GM21360 (cell line): ENCODE results near the gene MMS22L.

Experiments
- ATAC-seq: cut with Tn5 transposase; IDR thresholded peaks from one replicate; pipeline ENCODE4 v1.9.1; 2021; ENCODE audit warnings: mild to moderate bottlenecking, moderate library complexity; ENCODE audit not compliant: unreplicated experiment

The MMS22L gene

DNA sequence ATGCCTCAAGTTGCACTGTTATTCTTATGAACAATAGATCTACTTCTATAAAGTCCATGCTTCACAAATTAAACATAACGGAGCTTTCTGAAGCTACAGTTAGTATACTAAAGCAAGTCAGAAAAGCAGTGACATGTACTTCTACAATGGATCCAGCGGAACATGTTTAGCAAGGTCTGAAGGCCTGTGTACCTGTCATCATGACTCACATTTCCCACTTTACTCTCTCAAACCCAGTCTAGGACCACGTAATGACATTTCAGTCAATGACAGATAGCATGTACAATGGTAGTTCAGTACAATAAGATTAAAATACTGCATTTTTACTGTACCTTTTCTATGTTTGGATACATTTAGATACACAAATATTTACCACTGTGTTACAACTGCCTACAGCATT, 132.1 kb downstream of the MMS22L start:
- ATAC-seq, result no peak

GRCh38 chr6:97147421-97147820, 135.6 kb downstream of the MMS22L start:
- no peak for ATAC-seq

DNA sequence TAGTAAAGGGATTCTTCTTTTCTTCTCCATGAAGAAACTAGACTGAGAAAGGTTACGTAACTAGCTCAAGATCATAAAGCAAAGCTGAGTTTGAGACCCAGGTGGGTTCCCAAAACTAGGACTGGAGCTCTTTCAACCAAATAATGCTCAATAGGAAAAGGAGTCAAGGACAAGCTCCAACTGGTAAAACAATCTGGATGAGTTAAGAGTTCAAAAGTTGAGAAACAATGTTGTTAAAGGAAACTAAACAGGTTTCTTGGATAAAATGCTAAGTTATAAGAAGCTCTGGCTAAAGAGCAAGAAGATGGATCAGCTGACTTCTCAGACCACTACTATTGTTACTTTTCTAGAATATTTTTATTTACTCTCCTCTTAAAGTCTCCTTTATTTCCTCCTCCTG, 137.3 kb downstream of the MMS22L start:
- no peak for ATAC-seq

- ATAC-seq, result no peak
Observed at GRCh38 chr6:97141756-97142155, 141.3 kb downstream of the MMS22L start.

DNA sequence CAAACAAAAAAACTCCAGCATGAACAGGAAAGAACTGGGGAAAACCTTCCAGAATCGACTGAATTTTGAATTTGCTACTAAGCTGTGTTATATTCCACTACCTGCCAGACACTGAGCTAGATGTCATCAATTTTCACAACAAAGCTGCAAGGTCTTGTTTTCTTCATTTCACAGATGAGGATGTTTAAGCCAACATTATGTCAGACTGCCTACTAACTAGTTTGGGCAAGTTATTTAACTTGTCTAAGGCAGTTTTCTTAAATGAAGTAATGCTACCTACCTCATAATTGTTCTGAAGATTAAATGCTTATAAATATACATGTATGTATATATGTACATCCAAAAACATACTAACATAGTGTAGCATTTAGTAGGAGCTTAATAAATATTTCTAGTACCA, 144.4 kb downstream of the MMS22L start:
- no peak for ATAC-seq

- ATAC-seq, result no peak
Observed at GRCh38 chr6:97136626-97137358, 146.2 kb downstream of the MMS22L start.

DNA sequence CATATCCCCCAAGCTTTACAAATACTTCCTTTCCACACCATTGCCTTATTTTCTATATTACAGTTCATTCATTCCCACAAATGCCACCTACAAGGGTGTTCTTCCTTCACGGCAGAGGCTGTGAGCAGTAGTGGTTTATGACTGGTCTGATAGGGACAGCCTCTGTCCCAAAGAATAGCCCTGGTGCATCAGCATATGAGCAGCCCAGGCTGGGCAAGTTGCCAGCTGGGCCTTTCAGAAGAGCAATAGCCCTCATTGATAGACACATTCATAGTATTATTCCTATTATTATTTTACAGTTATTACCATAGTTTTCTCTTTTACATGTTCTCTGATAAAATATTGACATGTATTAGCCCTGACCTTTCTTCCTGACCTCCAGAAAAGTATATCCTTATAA, 149.9 kb downstream of the MMS22L start:
- ATAC-seq, result no peak

DNA sequence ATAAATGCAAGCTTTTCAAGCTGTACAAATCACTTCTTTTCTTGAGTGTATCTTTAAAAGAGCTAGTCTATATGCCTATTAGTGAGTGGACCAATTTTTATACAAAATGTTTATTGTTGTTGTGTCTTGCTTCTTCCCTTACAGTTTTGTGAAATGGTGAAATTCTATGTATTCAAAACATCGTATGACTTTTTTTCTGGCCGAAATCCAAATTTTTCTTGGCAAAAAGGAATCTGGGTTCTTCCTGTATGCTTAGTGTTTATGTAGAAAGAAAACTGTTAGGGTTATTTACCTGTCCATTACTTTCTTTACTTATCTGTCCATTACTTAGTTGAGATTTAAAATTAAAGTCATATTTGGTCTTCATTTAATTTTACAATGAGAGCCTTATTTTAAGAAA, 153.9 kb downstream of the MMS22L start:
- ATAC-seq, result no peak

DNA sequence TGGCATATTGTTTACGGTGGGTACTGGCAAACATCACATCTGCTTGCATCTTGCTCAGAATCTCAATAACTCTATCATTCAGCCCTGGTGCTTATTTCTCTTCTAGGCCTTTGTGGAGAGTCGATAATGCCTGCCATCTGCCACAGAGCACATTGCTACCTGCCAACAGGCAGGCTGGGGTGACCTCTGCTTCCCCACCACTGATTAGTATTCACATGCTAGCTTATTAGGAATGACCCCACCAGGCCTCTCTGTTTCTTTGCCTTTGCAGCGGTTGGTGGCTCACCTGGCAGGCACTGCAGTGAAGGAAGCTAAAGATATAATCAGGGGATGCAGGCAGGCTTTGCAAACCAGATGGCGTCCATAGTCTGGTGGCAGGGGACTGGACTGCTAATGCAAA, 154.5 kb downstream of the MMS22L start:
- ATAC-seq, result no peak

DNA sequence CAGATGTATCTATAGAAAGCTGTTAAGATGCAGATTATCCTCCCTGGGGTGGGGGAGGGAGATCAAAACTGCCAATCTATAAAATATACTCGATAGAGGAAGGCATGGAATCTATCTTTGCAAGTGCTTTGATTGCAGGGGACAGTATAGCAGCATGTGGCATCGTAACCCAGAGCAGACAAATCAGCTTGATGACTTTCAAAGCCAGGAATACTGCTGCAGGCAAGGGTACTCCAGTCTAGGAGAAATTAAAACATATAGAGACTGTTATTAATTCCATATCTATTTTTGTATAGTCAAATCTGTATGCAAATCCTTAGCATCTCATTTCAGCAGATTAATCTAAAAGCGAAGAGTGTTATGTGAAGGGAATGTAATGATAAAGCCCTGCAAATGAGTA, 159.4 kb downstream of the MMS22L start:
- ATAC-seq, result no peak

- ATAC-seq, result no peak
Observed at GRCh38 chr6:97123112-97123511, 159.9 kb downstream of the MMS22L start.

DNA sequence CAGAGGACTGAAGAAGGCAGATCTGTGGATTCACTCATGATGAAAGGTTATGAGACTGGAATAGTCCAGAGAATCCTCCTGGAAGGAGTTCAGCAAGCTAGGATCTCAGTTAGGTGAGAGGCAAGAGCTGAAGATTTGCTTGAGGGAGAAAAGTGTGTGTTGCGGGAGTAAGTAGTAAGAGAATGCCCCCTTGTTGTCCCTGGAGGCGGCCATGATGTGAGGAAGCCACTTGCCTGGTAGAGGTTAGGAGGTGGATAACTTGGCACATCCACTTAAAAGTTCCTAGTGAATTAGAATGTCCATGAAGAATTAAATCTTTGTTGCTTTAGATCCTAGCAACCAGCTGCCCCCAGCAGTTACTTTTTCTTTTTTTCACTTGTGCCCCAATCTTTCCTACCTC, 162.5 kb downstream of the MMS22L start:
- ATAC-seq, result no peak

DNA sequence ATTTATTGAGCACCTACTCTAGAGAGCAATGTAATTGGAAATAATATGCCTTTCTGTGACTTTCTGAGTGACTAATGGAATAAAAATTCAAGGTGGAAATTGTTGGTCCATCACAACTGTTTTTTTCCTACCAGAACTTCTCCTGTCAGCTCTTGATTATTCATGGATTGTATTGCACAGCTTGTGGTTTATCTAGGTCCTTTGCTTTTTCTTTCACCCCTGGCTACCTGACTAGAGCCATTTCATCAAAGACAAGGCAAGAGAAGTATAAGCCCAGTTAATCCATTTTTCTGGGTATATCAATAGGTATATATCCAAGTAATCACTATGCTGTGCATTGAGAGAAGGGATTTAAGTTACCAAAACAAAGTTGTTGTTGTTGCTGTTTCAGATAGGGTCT, 168.4 kb downstream of the MMS22L start:
- ATAC-seq, result no peak

DNA sequence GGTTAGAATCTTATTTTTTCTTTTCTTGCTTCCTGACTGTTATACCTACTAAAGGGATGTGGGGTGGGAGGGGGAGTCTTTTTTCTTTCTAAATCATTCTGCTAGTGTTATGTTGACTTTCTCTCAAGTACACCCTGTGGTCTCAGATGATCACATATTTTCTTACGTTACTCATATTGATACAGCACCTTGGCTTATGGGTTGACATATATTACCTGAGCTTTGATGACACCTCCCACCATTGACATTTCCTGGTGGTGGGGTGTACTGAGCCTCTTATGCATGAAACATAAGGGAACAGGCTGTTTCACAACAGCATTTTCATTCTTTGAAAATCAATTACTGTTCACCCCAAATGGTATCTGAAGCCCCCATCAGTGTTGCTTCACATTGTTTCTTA, 169.8 kb downstream of the MMS22L start:
- no peak for ATAC-seq

DNA sequence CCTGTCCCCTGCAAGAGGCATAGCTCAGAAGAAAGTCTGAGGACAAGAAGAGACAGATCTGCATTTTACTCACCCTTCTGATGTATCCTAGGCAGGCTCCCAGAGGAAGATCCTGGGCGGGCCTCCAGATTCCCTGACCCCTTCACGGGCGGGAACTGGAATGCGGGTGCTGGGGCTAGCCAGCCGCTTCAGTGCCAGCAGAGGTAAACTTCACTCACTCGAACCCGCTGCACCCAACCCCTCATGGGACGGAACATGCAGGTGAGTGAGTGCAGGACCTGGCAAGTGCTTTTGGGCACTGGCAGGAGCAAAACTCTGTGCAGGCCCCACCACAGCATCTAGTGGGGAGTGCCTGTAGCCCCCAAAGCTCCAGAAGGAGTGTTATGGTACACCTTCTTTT, 171.8 kb downstream of the MMS22L start:
- no peak for ATAC-seq

DNA sequence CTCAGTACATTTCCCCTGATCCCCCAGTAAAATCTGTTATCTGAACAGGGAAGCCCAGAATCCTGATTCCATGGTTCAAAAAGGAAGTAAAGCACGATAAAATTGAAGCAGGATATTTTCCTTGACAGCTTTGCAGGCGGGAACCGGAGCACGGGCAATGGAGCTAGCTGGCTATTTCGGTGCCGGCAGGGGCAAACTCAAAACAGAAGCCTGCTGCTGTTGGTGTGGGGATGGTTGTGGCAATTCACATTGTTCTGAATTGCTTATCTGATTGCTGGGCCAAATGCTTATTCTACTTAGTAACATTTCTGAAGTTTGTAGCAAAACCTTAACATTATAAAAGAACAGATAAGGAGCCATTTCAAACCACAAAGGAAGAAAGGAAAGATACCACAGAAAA, 172.4 kb downstream of the MMS22L start:
- no peak for ATAC-seq

DNA sequence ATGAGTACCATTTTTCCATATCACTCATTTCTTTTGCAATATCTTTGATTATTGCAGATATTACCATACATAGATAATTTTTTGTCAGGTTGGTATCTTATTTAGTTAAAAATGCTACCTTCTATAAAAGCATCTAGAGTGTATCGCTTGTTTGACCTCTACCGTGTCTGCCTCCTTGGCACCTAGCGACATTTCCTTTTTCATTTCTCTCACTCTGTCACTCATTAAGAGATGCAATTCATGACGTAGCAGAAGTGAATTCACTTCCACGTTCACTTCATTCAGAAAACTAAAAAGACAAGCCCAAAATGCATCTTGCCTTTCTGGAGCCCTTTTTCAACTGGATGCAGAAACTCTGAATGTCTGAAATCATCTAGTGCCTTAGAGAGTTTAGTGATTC, 172.9 kb downstream of the MMS22L start:
- ATAC-seq, result no peak

DNA sequence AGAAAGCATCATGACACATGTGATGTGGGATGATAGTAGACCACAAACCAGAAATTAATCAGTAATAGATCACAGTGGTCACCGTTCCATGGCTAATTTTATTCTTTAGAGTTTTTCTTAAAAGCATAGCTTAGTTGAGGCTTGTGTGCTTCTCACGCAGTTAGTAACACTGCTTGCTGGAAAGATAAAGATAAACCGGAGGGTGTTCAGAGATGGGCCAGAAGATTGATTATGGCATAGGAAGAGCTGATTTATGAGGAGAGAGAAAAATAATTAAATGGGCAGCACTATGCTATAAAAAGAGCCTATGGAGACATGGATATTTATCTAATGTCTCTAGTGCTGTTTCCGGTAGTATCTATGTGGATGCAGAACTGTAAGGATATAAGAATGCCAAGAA, 173.6 kb downstream of the MMS22L start:
- ATAC-seq, result no peak

GRCh38 chr6:97102145-97102790, 180.7 kb downstream of the MMS22L start:
- no peak for ATAC-seq

- ATAC-seq, result no peak
Observed at GRCh38 chr6:97100696-97101095, 182.3 kb downstream of the MMS22L start.

DNA sequence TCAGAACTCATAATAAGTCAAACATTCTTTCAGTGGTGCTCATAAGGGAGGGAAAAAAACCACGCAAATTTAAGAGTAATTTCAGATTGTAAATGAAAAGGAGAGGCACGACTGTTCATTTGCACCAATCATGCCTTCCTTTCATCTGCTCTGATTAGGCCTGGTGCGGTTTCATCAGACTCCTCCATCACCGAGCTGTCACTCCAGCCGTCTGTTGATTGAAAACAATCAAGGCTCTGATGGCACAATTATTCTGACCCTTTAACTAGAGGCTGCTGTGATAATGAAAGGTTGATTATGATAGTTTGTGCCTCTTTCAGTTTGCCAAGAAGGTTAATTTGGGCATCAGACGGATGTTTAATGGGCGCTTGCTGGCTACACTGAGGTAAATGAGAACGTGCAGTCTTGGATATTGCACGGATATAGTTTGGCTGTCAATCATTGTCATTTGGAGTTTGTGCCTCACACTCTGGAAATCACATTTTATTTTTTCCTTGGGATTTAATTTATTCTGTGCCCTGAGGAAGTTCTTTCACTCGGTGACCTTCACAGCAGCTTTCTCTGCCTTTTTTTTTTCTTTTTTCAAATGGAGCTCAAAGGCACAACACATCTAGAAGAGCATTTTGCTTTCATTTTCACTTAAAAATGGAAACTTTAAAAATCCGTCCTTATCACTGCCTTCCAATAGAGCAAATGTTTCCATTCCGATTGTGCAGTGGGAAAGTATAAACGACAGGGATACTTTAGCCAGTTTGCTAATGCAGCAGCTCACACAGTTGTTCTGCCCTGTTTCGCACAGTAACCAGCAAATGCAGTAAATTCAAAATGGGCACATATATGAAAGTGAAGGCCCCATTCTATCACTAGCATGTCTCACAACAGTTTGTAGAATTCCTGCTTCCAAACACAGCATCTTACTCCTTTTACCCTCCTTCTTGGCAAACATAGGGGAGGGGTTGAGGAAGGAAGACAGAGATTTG, 185.7 kb downstream of the MMS22L start:
- ATAC-seq, result no peak
